ENCODE data around the gene KDELR3.

KDELR3 gene

DNA sequence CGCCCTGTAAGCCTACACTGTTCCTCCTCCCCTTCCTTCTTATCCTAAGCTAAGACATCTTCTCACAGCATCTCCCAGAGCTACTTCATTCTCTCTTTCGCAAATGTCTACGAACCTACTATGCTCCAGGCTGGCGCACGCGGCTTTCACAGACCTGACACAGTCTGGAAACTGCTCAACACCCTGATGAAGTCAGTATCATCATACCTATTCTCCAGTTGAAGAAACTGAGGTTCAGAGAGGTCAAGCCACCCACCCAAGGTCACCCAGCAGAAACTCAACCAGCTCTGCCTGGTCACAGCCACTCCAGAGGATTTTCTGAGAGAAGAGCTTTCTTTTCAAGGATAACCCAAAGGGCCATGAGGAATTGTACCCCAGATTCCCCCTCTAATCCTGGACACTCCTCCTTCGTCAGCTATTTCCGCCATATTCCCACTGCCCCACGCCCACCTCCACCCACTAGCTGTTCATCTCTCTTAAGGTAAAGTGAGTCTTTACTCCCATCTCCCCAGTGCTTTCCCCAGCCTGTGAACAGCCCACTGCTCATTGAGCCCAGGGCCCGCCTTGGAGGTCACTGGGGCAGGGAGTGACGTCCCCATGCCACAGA lies 14.7 kb upstream of the KDELR3 start:
- no peak overlapping the region for H3K9ac ChIP-seq (ENCODE audit: low read depth, low read length)
- H3K36me3 ChIP-seq (ENCODE audit: control insufficient read depth, insufficient read depth, low read length) = no peaks in the 10 kb centered on the region
- H3K27me3 ChIP-seq (ENCODE audit: control insufficient read depth, insufficient read depth, low read length) = peaks cover 34% of the 10 kb centered on the region
- H3K4me3 ChIP-seq (ENCODE audit: low read depth, low read length) = no peak overlapping the region
- H3K9me3 ChIP-seq (ENCODE audit: control insufficient read depth, insufficient read depth, low read length) = no peaks in the 10 kb centered on the region
- no peaks in the 10 kb centered on the region for H3K4me1 ChIP-seq (ENCODE audit: control insufficient read depth, insufficient read depth, low read length)

DNA sequence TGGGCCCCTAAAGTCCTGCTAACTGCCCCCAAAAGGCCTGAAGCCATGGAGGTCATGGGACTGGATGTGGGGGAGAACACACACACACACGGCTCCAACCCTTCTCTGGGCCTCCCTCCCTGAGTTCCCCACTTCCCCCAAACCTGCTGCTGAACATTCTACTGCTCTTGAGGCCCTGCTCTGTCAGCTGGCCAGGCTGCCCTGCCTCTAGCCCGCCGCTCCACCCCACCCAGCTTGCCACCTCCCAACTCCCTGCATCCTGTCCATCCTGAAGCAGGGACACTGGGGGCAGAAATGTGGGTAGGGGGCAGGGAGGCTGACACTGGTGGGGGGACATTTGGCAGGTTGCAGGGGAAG lies 13.9 kb upstream of the KDELR3 start:
- Histone ChIP-seq H3K27me3 (ENCODE audit: control insufficient read depth, insufficient read depth, low read length) (peaks cover 37% of the 10 kb centered on the region), H3K9me3 (ENCODE audit: control insufficient read depth, insufficient read depth, low read length) (no peaks in the 10 kb centered on the region), H3K4me1 (ENCODE audit: control insufficient read depth, insufficient read depth, low read length) (no peaks in the 10 kb centered on the region), H3K4me3 (ENCODE audit: low read depth, low read length) (peak overlapping the region; percentile 42), H3K36me3 (ENCODE audit: control insufficient read depth, insufficient read depth, low read length) (no peaks in the 10 kb centered on the region), H3K9ac (ENCODE audit: low read depth, low read length) (no peak overlapping the region)

DNA sequence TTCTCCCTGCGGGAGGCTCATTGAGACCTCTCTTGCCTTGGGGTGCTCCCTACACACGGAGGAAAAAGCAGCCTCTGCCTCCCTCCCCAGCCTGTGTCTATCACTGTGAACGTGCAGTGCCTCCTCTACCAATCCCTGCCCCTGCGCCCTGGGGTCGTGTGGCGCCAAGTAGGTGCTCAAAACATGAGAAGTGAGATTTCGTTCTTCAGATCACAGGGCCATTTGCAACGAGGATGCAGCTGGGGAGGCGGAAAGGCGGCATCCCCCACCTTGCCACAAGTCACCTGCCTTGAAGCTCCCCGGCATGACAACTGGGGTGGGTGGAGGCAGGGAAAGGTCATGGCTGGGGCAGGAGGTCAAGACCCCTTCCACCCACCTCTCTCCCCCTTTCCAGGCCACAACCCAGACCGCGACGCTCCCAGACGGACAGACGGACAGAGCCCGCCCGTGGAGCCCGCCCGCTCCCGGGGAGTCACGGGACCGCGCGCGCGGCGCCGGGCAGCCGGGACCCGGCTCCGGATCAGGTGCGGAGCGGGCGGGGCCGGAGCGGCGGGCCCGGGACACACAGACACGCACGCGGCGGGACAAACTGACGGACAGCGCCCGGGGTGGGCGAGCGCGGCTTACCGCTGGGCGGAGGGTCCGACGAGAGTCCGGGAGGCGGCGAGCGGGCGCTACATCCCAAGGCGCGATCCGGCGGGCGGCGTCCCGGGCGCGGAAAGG lies 13.4 kb upstream of the KDELR3 start:
- peak overlapping the region; percentile 42 for H3K4me3 ChIP-seq (ENCODE audit: low read depth, low read length)
- H3K9ac ChIP-seq (ENCODE audit: low read depth, low read length) = no peak overlapping the region
- H3K4me1 ChIP-seq (ENCODE audit: control insufficient read depth, insufficient read depth, low read length) = no peaks in the 10 kb centered on the region

DNA sequence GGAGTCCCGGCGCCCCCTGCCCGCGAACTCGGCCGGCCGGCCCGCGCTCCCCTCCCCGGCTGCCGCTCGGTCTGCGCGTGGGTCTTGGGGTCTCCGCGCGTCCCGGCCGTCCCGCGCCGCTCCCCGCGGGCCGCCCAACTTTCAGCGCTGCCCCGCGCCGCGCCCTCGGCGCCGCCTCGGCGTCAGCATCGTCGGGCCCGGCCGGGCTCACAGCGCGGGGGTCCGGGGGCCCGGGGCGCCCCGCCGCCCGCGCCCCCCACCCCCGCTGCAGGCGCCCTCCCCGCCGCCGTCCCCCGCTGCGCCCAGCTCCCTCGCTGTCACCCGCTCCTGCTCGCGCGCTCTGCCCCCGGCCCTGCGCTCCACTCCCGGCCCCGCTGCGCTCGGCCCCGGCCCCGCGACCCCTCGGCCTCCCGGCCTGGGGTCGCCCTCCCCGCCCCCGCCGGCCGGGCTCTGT lies 12.8 kb upstream of the KDELR3 start, which contains the start of gene KCNJ4:
Gene KCNJ4, minus strand, starts transcription at position 124 of the 454 bp plus-strand sequence. CDS start 27,067 bp downstream, outside the sequence.
- Histone ChIP-seq H3K36me3 (ENCODE audit: control insufficient read depth, insufficient read depth, low read length) (no peaks in the 10 kb centered on the region), H3K9me3 (ENCODE audit: control insufficient read depth, insufficient read depth, low read length) (no peaks in the 10 kb centered on the region), H3K27me3 (ENCODE audit: control insufficient read depth, insufficient read depth, low read length) (peaks cover 38% of the 10 kb centered on the region), H3K9ac (ENCODE audit: low read depth, low read length) (no peak within 1 kb of the TSS), H3K4me3 (ENCODE audit: low read depth, low read length) (peak within 1 kb of the TSS; percentile 42), H3K4me1 (ENCODE audit: control insufficient read depth, insufficient read depth, low read length) (no peaks in the 10 kb centered on the region)

More for the DNA sequence above, 13.4 kb upstream of the KDELR3 start:
- peaks cover 38% of the 10 kb centered on the region for H3K27me3 ChIP-seq (ENCODE audit: control insufficient read depth, insufficient read depth, low read length)
- no peaks in the 10 kb centered on the region for H3K36me3 ChIP-seq (ENCODE audit: control insufficient read depth, insufficient read depth, low read length)
- no peaks in the 10 kb centered on the region for H3K9me3 ChIP-seq (ENCODE audit: control insufficient read depth, insufficient read depth, low read length)

DNA sequence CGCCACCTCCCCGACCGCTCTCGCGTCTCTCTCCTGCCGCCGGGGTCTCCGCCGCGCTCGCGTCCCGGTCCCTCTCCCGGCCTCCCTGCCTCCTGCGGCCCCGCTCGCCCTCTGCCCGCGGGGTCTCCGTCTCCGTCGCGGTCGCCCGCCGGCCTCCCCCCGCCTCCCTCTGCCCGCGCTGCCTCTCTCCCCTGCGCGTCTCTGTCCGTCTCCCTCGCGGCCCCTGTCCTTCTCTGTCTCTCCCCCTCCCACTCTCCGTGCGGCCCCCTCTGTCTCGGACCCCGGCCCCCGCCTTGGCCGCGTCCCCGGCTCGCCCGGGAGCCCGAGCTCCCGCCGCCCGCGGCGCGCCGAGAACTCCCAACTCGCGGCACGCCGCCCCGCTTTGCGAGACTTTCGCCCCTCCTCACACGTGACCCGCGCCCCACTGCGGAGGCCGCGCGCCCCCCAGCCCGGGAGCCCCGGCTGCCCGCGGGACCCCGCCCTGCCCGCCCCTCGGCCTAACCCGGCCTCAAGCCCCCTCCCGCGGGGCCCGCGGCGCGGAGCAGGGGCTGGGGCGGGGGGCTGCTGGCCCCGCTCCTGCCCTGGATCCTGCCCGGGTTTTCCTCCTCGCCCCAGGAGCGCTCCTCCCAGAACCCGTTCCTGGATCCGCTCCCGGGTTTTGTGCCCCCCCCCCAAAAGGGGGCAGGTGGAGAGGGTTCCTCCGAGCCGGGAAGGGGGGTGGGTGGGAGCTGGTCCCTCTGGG lies 12.2 kb upstream of the KDELR3 start:
- H3K4me1 ChIP-seq (ENCODE audit: control insufficient read depth, insufficient read depth, low read length) = no peaks in the 10 kb centered on the region
- H3K9me3 ChIP-seq (ENCODE audit: control insufficient read depth, insufficient read depth, low read length) = no peaks in the 10 kb centered on the region
- no peaks in the 10 kb centered on the region for H3K36me3 ChIP-seq (ENCODE audit: control insufficient read depth, insufficient read depth, low read length)
- H3K4me3 ChIP-seq (ENCODE audit: low read depth, low read length) = peak overlapping the region; percentile 41
- H3K9ac ChIP-seq (ENCODE audit: low read depth, low read length) = no peak overlapping the region
- H3K27me3 ChIP-seq (ENCODE audit: control insufficient read depth, insufficient read depth, low read length) = peaks cover 43% of the 10 kb centered on the region

DNA sequence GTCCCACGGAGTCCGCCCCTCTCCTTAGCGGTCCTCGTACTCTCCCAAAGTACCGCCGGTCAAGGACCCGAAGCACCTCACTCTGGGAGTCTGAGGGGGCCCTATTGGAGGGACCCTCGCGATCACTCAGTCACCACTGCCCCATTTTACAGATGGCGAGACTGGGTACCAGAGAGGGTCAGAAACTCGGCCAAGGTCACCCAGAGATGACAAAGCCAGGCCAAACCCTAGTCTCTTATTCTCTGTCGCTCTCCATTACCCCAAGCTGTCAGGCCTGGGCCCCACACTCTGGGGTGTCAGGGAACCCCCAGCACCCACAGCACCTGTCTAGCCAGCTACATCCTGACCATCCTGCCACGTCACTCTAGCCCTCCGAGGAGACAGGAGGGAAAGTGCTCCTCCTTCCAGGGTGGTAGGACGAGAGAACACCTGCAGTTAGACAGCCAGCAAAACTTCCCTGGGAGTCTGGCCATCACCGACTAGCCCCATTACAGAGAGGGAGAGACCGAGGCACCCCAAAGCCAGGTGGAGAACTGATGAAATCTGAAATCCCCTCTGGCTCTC lies 11.5 kb upstream of the KDELR3 start:
- Histone ChIP-seq H3K4me1 (ENCODE audit: control insufficient read depth, insufficient read depth, low read length) (peaks cover 4% of the 10 kb centered on the region), H3K9ac (ENCODE audit: low read depth, low read length) (no peak overlapping the region), H3K9me3 (ENCODE audit: control insufficient read depth, insufficient read depth, low read length) (no peaks in the 10 kb centered on the region), H3K4me3 (ENCODE audit: low read depth, low read length) (peak overlapping the region; percentile 41), H3K36me3 (ENCODE audit: control insufficient read depth, insufficient read depth, low read length) (no peaks in the 10 kb centered on the region), H3K27me3 (ENCODE audit: control insufficient read depth, insufficient read depth, low read length) (peaks cover 49% of the 10 kb centered on the region)

DNA sequence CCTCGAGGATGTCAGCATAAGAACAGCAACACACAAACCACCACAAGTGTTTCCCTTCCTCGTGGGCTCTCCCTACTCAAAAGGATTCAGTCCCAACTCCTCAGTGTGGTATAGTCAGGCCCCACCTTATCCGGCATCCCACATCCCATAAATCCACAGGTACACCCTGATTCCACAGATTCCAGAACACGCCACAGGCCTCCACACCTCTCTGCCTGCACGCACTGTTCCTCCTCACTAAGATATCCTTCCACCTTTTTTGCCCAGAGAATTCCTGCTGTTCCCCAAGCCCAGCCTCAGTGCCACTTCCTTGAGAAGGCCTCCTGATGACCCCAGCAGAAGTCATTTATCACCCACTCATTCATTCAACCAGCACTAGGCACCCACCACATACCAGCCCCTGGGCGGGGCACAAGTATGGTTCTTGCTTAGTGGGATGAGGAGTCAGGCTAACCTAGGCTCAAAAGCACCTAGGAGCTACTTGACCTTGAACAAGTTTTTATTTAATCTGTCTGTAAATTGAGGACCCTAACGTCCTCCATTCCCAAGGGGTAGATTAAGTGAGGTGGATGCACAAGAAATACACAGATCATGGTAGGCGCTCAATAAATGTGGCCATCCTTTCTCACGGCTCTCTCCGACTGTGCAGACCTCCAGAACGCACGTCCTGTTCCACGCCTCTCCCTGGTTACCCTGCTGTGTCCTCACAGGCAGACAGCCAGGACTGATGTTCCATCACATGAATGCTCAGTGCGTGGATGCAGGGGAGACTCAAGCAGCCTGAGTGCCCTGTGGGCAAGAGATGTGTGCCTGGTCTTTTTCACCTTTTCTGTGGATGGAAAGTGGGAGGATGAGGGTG lies 10.8 kb upstream of the KDELR3 start:
- H3K36me3 ChIP-seq (ENCODE audit: control insufficient read depth, insufficient read depth, low read length) = no peaks in the 10 kb centered on the region
- no peak overlapping the region for H3K4me3 ChIP-seq (ENCODE audit: low read depth, low read length)
- H3K9me3 ChIP-seq (ENCODE audit: control insufficient read depth, insufficient read depth, low read length) = no peaks in the 10 kb centered on the region
- peaks cover 53% of the 10 kb centered on the region for H3K27me3 ChIP-seq (ENCODE audit: control insufficient read depth, insufficient read depth, low read length)
- peaks cover 4% of the 10 kb centered on the region for H3K4me1 ChIP-seq (ENCODE audit: control insufficient read depth, insufficient read depth, low read length)
- no peak overlapping the region for H3K9ac ChIP-seq (ENCODE audit: low read depth, low read length)

DNA sequence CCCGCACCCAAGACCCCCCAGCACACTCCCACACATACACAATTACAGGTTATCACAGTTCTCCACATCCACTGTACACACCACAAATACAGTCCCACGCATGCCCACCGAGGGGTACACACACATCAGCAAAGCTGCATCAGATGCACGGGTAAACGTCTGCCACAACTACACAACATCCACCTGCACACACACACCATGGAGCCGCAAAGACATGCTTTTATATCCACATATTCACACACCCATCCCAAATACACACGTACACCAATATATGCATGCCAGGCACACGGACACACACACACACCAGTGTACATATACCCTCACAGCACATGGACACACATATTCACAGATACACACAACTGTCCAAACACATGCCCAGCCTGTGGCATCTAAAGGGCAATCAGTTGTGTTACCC lies 7.5 kb upstream of the KDELR3 start:
- H3K4me1 ChIP-seq (ENCODE audit: control insufficient read depth, insufficient read depth, low read length) = peaks cover 9% of the 10 kb centered on the region
- no peaks in the 10 kb centered on the region for H3K9me3 ChIP-seq (ENCODE audit: control insufficient read depth, insufficient read depth, low read length)
- no peaks in the 10 kb centered on the region for H3K36me3 ChIP-seq (ENCODE audit: control insufficient read depth, insufficient read depth, low read length)
- H3K4me3 ChIP-seq (ENCODE audit: low read depth, low read length) = no peak overlapping the region
- H3K27me3 ChIP-seq (ENCODE audit: control insufficient read depth, insufficient read depth, low read length) = peaks cover 50% of the 10 kb centered on the region
- H3K9ac ChIP-seq (ENCODE audit: low read depth, low read length) = no peak overlapping the region

DNA sequence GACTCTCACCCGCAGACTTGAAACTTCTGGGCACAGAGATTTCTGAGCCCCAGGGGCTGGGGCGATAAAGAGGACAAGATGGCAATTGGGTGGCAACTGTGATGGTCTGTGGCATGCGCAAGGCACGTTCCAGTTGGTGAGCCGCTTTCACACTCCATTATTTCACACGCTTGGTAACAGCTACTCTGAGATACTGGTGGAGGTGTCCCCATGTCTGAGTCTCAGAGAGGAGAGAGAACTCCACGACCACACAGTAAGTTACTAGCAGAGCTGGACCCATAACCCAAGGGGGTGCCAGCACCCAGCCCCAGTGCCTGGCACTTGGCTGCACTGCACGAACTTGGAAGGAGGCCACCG lies 6.9 kb upstream of the KDELR3 start:
- Histone ChIP-seq H3K4me3 (ENCODE audit: low read depth, low read length) (peak overlapping the region; percentile 23), H3K9ac (ENCODE audit: low read depth, low read length) (no peak overlapping the region), H3K27me3 (ENCODE audit: control insufficient read depth, insufficient read depth, low read length) (peaks cover 56% of the 10 kb centered on the region), H3K9me3 (ENCODE audit: control insufficient read depth, insufficient read depth, low read length) (no peaks in the 10 kb centered on the region), H3K36me3 (ENCODE audit: control insufficient read depth, insufficient read depth, low read length) (no peaks in the 10 kb centered on the region), H3K4me1 (ENCODE audit: control insufficient read depth, insufficient read depth, low read length) (peaks cover 9% of the 10 kb centered on the region)

DNA sequence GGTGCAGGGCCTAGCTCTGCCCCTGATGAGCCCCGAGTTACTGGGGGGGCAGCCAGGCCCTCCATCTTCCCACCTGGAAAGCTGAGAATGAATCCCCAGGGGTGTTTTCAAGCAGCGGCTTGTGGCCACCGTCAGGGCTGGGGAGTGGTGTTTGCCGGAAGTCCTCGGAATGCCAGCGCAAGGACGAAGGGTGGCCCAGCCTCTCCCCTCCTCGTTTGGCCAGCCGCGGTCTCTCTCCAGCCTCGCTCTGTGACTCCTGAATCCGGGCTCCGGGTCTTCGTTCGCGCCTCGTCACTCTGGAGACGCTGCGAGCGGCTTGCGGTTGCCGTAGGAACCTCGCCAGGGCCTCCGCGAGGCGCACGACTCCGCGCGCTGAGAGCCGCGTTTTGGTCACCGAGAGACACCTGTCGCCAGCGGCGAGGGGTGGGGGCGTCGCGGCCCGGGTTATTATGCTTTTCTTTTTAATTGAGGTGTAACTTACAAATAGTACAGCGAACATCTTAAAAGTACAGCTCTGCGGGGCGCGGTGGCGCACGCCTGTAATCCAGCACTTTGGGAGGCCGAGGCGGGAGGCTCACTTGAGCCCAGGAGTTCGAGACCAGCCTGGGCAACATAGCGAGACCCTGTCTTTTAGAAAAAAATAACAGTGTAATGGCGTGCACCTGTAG lies 6.3 kb upstream of the KDELR3 start:
- Histone ChIP-seq H3K4me1 (ENCODE audit: control insufficient read depth, insufficient read depth, low read length) (peaks cover 9% of the 10 kb centered on the region), H3K36me3 (ENCODE audit: control insufficient read depth, insufficient read depth, low read length) (no peaks in the 10 kb centered on the region), H3K27me3 (ENCODE audit: control insufficient read depth, insufficient read depth, low read length) (peaks cover 56% of the 10 kb centered on the region), H3K4me3 (ENCODE audit: low read depth, low read length) (peak overlapping the region; percentile 23), H3K9me3 (ENCODE audit: control insufficient read depth, insufficient read depth, low read length) (no peaks in the 10 kb centered on the region), H3K9ac (ENCODE audit: low read depth, low read length) (no peak overlapping the region)
